Naive thymus-derived CD8-positive, alpha-beta T cell (primary cell): ENCODE measurements around the gene IQSEC3. TPM values are rescaled to one million over a fixed set of nuclear protein-coding genes. Genes with fewer than 3 reads are reported as not detected.
"Not testable (repeated sequence)": the region's sequence is repeated elsewhere in the genome, so short reads cannot be mapped to it uniquely, and the experiment has no call there.

Source experiments
- ATAC-seq, 2 donors: fragments of 150-1000 bp; cut with Tn5 transposase in 1 of 2; sonication (Bioruptor Pico), chemical (Tn5 transposase) in 1 of 2; 1 replicate in 1 of 2; 2 replicates in 1 of 2; pipeline ENCODE4 v1.10.0; 2021; ENCODE audit warnings: mild to moderate bottlenecking in 2 of 2, moderate library complexity in 2 of 2
- POLR2A ChIA-PET: fragments of 350-600 bp; sonication (Branson Sonifier 250); formaldehyde crosslinking; loops from one replicate; lab custom pipeline; 2021; ENCODE audit warnings: antibody characterized with exemption; lab: Charles Lee
- DNase-seq, 10 donors: peaks; one replicate each; pipeline versions ENCODE4 v3.0.0 to v3.0.0-alpha.2; 2020 to 2022
- H3K27ac Mint-ChIP-seq, 10 donors: one replicate each; pipeline ENCODE4 v1.8.0; 2020 to 2022; ENCODE audit warnings: mild to moderate bottlenecking in 10 of 10, mixed read lengths in 10 of 10, moderate library complexity in 4 of 10, inconsistent platforms in 1 of 10
- H3K27me3 Mint-ChIP-seq, 5 donors: one replicate each; pipeline ENCODE4 v1.8.0; 2021 to 2022; ENCODE audit warnings: mixed read lengths in 5 of 5
- H3K36me3 Mint-ChIP-seq, 3 donors: one replicate each; pipeline ENCODE4 v1.8.0; 2020 to 2022; ENCODE audit warnings: mixed read lengths in 3 of 3, mild to moderate bottlenecking in 2 of 3, inconsistent platforms in 1 of 3
- H3K4me1 Mint-ChIP-seq, 4 donors: one replicate each; pipeline ENCODE4 v1.8.0; 2021 to 2022; ENCODE audit warnings: mixed read lengths in 4 of 4
- H3K4me3 Mint-ChIP-seq, 10 donors: one replicate each; pipeline ENCODE4 v1.8.0; 2020 to 2022; ENCODE audit warnings: mild to moderate bottlenecking in 10 of 10, mixed read lengths in 10 of 10, moderate library complexity in 6 of 10, inconsistent platforms in 1 of 10
- H3K9me3 Mint-ChIP-seq, 9 donors: one replicate each; pipeline ENCODE4 v1.8.0; 2020 to 2022; ENCODE audit warnings: mixed read lengths in 9 of 9, mild to moderate bottlenecking in 3 of 9, inconsistent platforms in 1 of 9, moderate library complexity in 1 of 9
- polyA plus RNA-seq, 3 donors: library from polyadenylated mRNA; unstranded; fragments of 300-500 nt; fragmentation: Illumina TruSeq; gene quantifications; one replicate each; pipeline ENCODE4 v1.2.3, GENCODE V29; 2021
- total RNA-seq, 8 experiments: library from RNA in 2 of 8; stranded (reverse) in 2 of 8; gene quantifications; one replicate each; pipeline ENCODE4 v1.2.3 and lab custom pipeline; 2021 to 2026

IQSEC3 gene
- total and polyA plus RNA-seq, 5 experiments from 2014 or later = 0.42 to 19.3 (median 1.1) TPM

DNA sequence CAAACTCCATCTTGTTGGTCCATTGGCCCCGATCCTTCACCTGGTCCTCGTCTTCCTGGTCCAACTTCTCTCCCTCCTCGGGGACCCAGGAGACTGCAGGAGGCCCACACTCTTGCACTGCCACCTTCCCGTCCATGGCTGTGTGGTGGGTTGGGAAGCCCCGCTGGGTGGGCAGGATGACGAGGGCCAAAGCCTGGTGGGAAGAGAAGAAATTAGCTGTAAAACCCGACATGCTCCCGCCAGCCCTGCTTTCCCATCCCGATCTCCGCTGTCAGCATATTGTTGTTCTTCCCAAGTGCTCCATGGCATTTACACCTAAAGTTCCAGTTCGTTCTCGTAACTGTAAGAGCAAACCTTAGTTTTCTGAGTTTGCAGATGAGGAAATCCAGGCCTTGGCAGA, 143.3 kb downstream of the IQSEC3 start:
- POLR2A ChIA-PET = no interaction called here
- no peaks in the 10 kb centered on the region for H3K9me3 Mint-ChIP-seq
- ATAC-seq (no peak), DNase-seq (no peak)
- peaks cover 0 to 11% (median 4%) of the 10 kb centered on the region in 4 donors for H3K4me1 Mint-ChIP-seq
- peaks cover 26 to 94% (median 74%) of the 10 kb centered on the region in 5 donors for H3K27me3 Mint-ChIP-seq
- no peak overlapping the region for H3K4me3 Mint-ChIP-seq
- no peaks in the 10 kb centered on the region for H3K36me3 Mint-ChIP-seq
- peak overlapping the region in 1 of 10 donors; percentile 34 for H3K27ac Mint-ChIP-seq

DNA sequence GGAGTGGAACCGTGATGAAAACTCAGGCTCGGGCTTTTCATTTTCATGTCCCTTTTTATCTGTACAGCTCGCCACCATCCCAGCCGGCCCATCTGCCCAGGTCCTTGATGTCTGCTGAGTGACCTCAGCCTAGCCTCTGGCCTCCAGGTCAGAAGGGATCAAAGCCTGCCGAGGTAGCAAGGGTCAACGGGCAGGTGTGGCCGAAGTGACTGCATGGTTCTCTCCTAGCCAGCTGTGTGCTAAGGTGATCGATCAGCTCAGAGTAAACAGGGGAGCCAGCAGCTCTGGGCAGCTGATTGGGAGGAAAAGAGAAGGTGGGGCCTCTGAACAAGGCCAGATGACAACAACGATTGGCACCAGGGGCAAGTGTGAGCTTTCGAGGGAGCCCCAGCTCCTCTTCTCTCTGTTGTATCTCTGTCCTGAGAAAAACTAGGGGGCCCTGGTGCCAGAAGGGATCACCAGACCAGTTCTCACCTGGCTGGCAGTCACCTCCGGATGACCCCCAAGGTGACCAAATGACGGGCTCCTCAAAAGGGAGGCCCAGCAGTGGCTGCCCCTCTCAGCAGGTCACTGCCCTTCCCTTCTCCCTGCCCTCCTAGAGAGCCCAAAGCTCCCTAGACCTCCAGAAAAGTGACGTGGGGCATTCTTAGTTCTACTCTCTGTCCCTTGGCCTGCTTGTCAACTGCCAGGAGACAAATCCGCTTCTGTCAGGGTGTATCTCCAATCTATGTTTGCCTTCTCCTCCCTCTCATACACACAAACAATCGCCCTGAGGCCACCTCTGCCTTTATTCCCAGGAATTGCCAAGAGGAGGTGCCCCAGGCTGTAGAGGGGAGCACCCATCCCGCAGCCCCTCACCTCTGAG, 143.9 kb downstream of the IQSEC3 start:
- Mint-ChIP-seq H3K9me3 (no peaks in the 10 kb centered on the region), H3K36me3 (no peaks in the 10 kb centered on the region), H3K27me3 (peaks cover 24 to 88% (median 69%) of the 10 kb centered on the region in 5 donors), H3K27ac (peak overlapping the region in 1 of 10 donors; percentile 34), H3K4me1 (peaks cover 0 to 11% (median 4%) of the 10 kb centered on the region in 4 donors), H3K4me3 (no peak overlapping the region)
- DNase-seq (no peak), ATAC-seq (no peak)
- POLR2A ChIA-PET = no interaction called here

DNA sequence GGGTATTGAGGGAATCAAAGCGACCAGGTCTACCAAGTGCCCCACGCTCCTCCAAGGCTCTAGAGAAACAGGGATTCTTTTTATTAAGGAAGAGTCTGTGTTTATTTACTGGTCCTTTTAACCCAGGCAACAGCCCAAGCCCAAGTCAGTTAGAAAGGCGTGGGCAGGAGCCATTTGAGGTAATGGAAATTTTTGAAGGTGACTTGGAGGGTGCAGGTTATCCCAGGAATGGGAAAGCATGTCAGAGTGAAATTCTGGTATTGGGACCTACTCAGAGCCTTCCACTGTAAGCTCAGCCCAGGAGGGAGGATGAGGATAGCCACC, 144.5 kb downstream of the IQSEC3 start:
- Mint-ChIP-seq H3K27me3 (peaks cover 20 to 82% (median 64%) of the 10 kb centered on the region in 5 donors), H3K4me3 (no peak overlapping the region), H3K4me1 (peaks cover 0 to 11% (median 4%) of the 10 kb centered on the region in 4 donors), H3K27ac (no peak overlapping the region), H3K9me3 (no peaks in the 10 kb centered on the region), H3K36me3 (no peaks in the 10 kb centered on the region)
- no peak for ATAC-seq
- no peak for DNase-seq
- POLR2A ChIA-PET = no interaction called here

DNA sequence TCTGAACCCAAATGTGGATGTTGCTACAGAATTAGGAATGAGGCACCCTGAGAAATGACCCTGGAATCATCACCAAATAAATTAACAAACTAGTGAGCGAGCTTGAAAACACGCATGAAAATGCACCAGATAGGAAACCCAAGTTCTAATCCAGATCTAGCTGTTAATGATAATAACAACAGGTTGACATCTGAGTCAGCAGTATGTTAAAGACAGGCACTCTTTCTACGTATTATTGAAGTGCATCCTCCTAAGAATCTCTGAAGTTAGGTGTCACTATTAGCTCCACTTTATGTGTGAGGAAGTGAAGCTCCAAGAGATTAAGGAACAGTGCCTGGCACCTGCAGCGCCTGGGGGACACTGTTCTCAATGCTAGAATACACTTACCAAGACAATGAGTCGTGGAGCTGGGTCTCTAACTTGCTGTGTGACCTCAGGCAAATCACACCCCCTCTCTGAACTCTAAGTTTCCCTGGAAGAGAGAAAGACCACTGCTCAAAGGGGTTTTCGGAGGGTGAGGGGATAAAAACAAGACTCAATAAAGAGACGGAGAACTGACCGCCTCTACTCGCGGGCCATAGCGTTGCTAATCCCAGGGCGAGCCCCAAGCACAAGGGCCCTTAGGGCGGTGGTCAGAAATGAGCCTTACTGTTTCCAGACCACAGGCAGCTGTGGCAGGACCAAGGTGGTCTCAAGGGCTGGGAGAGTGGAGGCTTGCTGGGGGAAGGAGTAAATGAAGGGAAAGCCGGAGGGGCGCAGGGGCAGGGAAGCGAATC, 145.3 kb downstream of the IQSEC3 start:
- DNase-seq (no peak), ATAC-seq (no peak)
- Mint-ChIP-seq H3K36me3 (no peaks in the 10 kb centered on the region), H3K4me3 (peak overlapping the region in 1 of 10 donors; percentile 32), H3K9me3 (no peaks in the 10 kb centered on the region), H3K27me3 (peaks cover 17 to 74% (median 57%) of the 10 kb centered on the region in 5 donors), H3K27ac (peak overlapping the region in 1 of 10 donors; percentile 25), H3K4me1 (peaks cover 0 to 11% (median 4%) of the 10 kb centered on the region in 4 donors)
- POLR2A ChIA-PET = no interaction called here

DNA sequence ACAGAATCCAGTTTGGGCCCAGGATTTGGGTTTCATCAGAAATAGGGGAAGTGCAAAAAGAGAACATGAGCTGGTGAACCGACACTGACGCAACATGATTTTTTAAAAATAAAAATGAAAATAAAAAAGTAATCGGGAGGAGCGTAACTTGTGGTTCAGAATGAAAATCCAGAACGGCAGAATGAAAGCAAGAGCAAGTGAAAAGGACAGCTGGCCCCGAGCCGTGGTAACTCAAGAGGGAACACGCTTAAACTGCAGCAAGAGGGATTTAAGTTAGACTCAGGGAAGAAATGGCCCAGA, 145.8 kb downstream of the IQSEC3 start:
- peak overlapping the region in 1 of 10 donors; percentile 32 for H3K4me3 Mint-ChIP-seq
- POLR2A ChIA-PET = no interaction called here
- H3K4me1 Mint-ChIP-seq = peaks cover 0 to 11% (median 4%) of the 10 kb centered on the region in 4 donors
- DNase-seq = no peak
- H3K9me3 Mint-ChIP-seq = no peaks in the 10 kb centered on the region
- peaks cover 19 to 69% (median 56%) of the 10 kb centered on the region in 5 donors for H3K27me3 Mint-ChIP-seq
- ATAC-seq = no peak
- no peaks in the 10 kb centered on the region for H3K36me3 Mint-ChIP-seq
- H3K27ac Mint-ChIP-seq = no peak overlapping the region

DNA sequence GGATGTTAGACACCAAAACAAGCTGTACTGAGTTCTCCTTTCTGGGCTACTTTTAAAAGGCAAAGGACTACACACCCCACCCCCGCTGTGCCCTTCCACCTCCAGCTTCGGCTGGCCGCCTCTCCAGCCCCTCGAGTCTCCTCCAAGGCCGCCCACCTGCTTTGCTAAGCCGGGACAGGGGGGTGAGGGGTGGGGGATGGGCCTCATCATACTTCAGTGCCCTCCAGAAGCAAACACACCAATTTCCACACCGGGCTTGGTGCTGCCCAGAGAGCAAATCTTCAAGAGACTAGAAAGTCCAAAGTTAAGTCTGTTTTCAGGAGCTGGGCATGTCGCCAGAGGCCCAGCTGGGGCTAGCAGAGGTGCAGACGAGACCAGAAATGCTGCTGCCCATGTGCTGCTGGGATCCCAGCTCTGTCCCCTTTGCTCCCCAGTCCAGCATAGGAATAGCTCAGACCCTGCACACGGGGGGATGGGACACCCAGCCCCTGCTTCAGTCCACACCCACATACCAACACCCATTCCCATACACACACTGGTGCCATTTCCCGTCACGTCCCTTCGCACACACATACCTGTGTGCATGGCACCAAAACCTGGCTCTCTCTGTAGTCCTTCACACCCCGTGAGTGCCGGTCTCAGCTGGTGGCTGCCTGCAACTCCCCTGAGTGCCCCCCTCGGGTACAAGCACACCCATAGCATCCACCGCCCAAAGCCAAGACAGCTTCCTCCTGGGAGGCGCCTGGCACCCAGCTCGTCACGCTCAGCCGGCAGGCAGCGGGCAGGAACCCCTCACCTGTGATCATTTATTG, 146.4 kb downstream of the IQSEC3 start:
- peaks cover 0 to 11% (median 4%) of the 10 kb centered on the region in 4 donors for H3K4me1 Mint-ChIP-seq
- no peaks in the 10 kb centered on the region for H3K36me3 Mint-ChIP-seq
- H3K9me3 Mint-ChIP-seq = no peaks in the 10 kb centered on the region
- no peak overlapping the region for H3K27ac Mint-ChIP-seq
- ATAC-seq (no peak), DNase-seq (no peak)
- H3K4me3 Mint-ChIP-seq = peak overlapping the region in 1 of 10 donors; percentile 32
- POLR2A ChIA-PET = no interaction called here
- peaks cover 19 to 63% (median 53%) of the 10 kb centered on the region in 5 donors for H3K27me3 Mint-ChIP-seq

DNA sequence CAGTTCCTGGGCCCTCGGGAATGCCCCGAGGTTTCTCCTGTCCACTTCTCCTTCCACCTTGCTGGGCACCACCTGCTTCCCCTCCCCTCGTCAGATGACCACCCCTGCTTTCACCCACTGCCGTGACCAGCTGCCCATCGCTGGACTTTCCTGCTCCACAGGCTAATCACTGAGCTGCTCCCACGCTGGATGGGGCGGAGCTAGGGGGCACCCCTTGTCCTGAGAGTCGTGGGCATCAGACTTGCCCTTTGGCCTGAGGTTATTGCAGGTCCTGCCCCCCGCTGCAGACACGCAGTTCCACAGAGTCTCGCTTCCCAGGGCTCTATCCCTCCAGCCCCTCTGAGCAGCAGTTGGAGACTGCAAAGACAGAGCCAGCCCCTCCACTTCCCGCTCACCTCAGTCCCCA, 147.0 kb downstream of the IQSEC3 start:
- Mint-ChIP-seq H3K4me1 (peaks cover 0 to 11% (median 4%) of the 10 kb centered on the region in 4 donors), H3K27ac (no peak overlapping the region), H3K4me3 (peak overlapping the region in 1 of 10 donors; percentile 32), H3K9me3 (no peaks in the 10 kb centered on the region), H3K36me3 (no peaks in the 10 kb centered on the region), H3K27me3 (peaks cover 16 to 57% (median 47%) of the 10 kb centered on the region in 5 donors)
- DNase-seq (no peak), ATAC-seq (no peak)
- POLR2A ChIA-PET = no interaction called here

DNA sequence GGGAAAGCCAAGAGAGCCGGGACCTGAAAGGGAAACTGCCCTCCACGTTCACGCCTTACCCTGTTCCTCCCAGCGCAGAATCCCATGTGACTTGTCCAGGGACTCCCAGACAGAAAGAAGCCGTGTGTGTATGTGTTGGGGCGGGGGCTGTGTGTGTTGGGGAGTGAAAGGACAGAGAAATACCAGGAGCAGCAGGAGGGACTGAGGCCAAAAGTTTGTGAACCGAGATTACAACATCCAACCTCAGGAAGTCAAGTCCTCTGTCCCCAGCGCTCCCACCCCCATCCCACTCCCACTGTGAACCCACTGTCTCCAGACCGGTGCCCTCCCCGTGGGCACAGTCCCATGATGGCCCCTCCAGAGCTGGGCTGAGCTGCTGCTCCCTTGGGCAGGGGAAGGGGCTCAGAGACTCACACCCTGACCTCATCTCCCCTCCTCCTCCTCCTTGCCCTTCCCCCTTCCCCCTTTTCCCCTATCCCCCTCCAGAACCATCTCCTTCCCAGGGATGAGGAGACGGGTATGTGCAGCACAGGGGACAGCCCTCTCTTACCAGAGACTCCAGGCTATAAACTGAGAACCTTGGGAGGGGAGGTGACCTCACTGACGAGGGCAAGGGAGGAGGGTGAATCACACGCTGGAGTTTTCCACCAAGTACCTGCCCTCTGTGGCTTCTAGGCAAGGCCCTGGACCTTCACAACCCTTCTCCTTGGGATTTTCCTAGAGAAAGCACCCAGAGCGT, 147.6 kb downstream of the IQSEC3 start, which contains the start of gene SLC6A12:
Gene SLC6A12 (minus strand): TSS at position 155 of the 739 bp plus-strand sequence. CDS start 4,171 bp downstream, outside the sequence.
- Mint-ChIP-seq H3K9me3 (no peaks in the 10 kb centered on the region), H3K27me3 (peaks cover 13 to 52% (median 45%) of the 10 kb centered on the region in 5 donors), H3K36me3 (no peaks in the 10 kb centered on the region), H3K4me3 (peak within 1 kb of the TSS in 1 of 10 donors; percentile 32), H3K27ac (no peak within 1 kb of the TSS), H3K4me1 (peaks cover 0 to 11% (median 5%) of the 10 kb centered on the region in 4 donors)
- POLR2A ChIA-PET = no interaction called here
- ATAC-seq (no peak), DNase-seq (peak in 1 of 10 donors; percentile 45)

DNA sequence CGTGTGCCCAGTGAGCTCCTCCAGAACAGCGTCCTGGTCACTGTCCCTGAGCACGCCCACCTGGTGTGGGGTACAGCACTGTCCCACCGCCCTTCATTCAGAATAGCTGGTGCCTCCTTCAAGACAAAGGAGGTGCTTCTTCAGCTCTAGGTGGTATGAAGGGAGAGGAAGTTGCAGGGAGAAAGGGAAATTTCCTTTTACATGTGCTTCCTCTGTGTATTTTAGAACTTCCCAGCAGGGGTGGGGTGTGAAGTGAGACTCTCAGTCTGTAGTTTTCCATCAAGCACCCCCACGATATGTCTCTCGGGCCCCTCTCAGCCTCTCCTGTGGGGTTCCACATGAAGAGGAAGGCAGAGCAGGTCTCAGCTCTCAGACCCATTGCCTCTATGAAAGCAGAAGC, 148.5 kb downstream of the IQSEC3 start:
- Mint-ChIP-seq H3K9me3 (no peaks in the 10 kb centered on the region), H3K36me3 (no peaks in the 10 kb centered on the region), H3K4me3 (no peak overlapping the region), H3K27me3 (peaks cover 10 to 47% (median 40%) of the 10 kb centered on the region in 5 donors), H3K27ac (no peak overlapping the region), H3K4me1 (peaks cover 0 to 15% (median 11%) of the 10 kb centered on the region in 4 donors)
- ATAC-seq (no peak), DNase-seq (no peak)
- POLR2A ChIA-PET = no interaction called here

DNA sequence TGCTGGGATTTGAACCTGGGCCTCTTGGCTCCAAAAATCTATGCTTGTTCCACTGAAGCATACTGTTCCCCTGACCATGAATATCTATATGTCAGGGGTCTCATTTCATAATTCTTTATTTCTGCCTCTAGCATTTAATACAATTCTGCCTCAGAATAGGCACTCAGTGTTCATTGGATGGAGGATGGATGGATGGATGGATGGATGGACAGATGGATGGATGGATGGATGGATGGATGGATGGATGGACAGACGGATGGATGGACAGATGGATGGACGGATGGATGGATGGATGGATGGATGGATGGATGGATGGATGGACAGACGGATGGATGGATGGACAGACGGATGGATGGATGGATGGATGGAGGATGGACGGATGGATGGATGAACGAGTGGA, 150.5 kb downstream of the IQSEC3 start:
- H3K9me3 Mint-ChIP-seq, H3K36me3 Mint-ChIP-seq, H3K27ac Mint-ChIP-seq, H3K4me3 Mint-ChIP-seq, DNase-seq, ATAC-seq, POLR2A ChIA-PET: not testable (repeated sequence)
- H3K27me3 Mint-ChIP-seq = peaks cover 8 to 28% (median 22%) of the 10 kb centered on the region in 5 donors
- H3K4me1 Mint-ChIP-seq = peaks cover 0 to 13% (median 10%) of the 10 kb centered on the region in 4 donors

DNA sequence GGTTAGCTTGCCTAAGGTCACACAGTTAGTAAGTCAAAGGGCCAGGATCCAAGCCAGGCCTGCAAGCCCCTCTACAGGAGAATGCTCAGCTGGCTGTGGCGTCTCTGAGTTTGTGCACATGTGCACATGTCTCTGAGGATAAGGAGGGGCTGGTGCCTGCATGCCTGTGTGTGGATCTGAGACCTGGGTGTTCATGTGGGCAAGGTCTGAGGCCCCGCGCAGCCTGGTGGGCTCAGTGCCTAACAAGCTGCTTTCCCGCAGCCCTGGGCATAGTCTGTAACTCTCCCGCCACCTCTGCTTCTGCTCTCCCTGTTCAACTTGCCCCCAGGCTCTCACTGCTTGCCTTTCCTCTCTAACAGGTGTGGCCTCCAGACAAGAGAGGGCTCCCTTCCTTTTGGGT, 151.7 kb downstream of the IQSEC3 start:
- no peak for ATAC-seq
- POLR2A ChIA-PET = no interaction called here
- Mint-ChIP-seq H3K36me3 (no peaks in the 10 kb centered on the region), H3K4me3 (no peak overlapping the region), H3K27ac (no peak overlapping the region), H3K4me1 (peaks cover 0 to 9% (median 6%) of the 10 kb centered on the region in 4 donors), H3K27me3 (peaks cover 3 to 17% (median 12%) of the 10 kb centered on the region in 5 donors), H3K9me3 (no peaks in the 10 kb centered on the region)
- DNase-seq = no peak
